BLaER1 treated with 17β-estradiol and CSF1 and Interleukin-3, amounts not matched to agents 10 nM and 100 nM (cell line): Measurements from ENCODE around the gene RMRP.

Experiments used
- H3K27ac ChIP-seq, 11 experiments: shearing (Covaris generic); formaldehyde crosslinking; 2 replicates each; pipeline ENCODE4 v1.8.1; 2022
- H3K27me3 ChIP-seq, 11 experiments: shearing (Covaris generic); formaldehyde crosslinking; 2 replicates each; pipeline ENCODE4 v1.8.1; 2022
- H3K36me3 ChIP-seq, 11 experiments: shearing (Covaris generic); formaldehyde crosslinking; 2 replicates each; pipeline ENCODE4 v1.8.1; 2022
- H3K4me1 ChIP-seq, 10 experiments: shearing (Covaris generic); formaldehyde crosslinking; 2 replicates each; pipeline ENCODE4 v1.8.1; 2022
- H3K4me2 ChIP-seq, 11 experiments: shearing (Covaris generic); formaldehyde crosslinking; 2 replicates each; pipeline ENCODE4 v1.8.1; 2022
- H3K4me3 ChIP-seq, 10 experiments: shearing (Covaris generic); formaldehyde crosslinking; 2 replicates each; pipeline ENCODE4 v1.8.1; 2022
- H3K9ac ChIP-seq, 11 experiments: shearing (Covaris generic); formaldehyde crosslinking; 2 replicates each; pipeline ENCODE4 v1.8.1; 2022
- H3K9me3 ChIP-seq, 11 experiments: shearing (Covaris generic); formaldehyde crosslinking; replicated peaks in 1 of 11; 2 replicates each; pipeline ENCODE4 v1.8.1; 2022
- H4K20me1 ChIP-seq, 11 experiments: shearing (Covaris generic); formaldehyde crosslinking; 2 replicates each; pipeline ENCODE4 v1.8.1; 2022
- Cebpa-rat ChIP-seq, 11 experiments: shearing (Covaris generic); IDR thresholded peaks; 2 replicates each; pipeline ENCODE4 v1.8.1; 2022

The RMRP gene

DNA sequence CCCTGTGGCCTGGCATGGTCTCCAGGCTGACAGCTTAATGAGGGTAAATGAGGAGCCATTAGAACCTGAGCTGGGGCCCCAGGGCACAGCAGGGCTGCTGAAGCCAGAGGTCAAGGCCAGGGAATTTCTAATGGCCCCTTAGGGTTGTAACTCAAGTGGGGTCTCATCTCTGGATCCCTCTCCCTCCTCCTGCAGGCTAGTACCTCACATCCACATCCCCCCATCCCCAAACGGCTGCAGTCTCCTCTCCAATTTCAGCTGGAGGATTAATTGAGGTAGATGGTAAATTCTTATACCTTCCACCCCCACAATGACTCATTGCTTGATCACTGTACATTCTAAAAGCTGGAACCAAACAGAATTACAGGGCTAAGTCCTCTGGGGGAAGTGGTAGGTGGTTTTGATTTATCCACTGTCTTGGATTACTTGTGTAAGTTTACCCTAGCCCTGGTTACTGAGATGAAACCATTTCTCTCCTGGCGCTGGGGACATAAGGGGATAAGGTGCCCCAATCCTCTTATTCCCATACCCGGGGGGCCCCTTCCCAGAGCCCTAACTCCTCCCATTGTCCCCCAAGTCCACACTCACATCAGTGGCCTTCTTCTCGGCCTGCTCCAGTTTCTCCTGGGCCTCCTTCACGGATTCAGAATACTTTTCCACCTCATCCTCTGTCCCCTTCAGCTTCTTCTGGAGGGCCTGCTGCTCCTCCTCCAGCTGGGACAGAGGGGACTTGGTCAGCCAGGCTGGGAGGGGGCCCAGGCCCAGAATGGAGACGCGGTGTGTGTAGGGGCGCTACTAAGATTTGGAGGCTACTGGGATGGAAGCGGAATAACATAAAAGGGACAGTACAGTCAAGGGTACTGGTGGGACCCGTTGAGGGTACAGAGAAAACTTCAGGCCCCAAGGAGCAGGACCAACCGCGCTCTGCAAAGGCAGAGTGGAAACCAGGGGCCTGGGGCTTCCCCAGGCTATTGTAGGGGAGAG is 31.0 kb upstream of the RMRP start:
- H3K4me1 ChIP-seq, result peaks cover 39 to 51% (median 48%) of the 10 kb centered on the region in 10 experiments
- peak overlapping the region; percentile 78 to 99 (median 96) for H3K4me2 ChIP-seq
- no peaks in the 10 kb centered on the region for H3K9me3 ChIP-seq
- peak overlapping the region in 10 of 11 experiments; percentile 20 to 87 (median 82); a peak in 18 of 22 replicates for H3K27ac ChIP-seq
- no peaks in the 10 kb centered on the region for H4K20me1 ChIP-seq
- peaks cover 12 to 25% (median 19%) of the 10 kb centered on the region in 11 experiments; a peak in 19 of 22 replicates for H3K36me3 ChIP-seq
- peak overlapping the region; percentile 31 to 86 (median 83); a peak in 18 of 22 replicates for H3K9ac ChIP-seq
- peak overlapping the region in 9 of 10 experiments; percentile 61 to 81 (median 69); a peak in 14 of 20 replicates for H3K4me3 ChIP-seq
- TF ChIP-seq Cebpa-rat (IDR thresholded peaks at IDR 0.05), result no peak
- no peaks in the 10 kb centered on the region for H3K27me3 ChIP-seq

DNA sequence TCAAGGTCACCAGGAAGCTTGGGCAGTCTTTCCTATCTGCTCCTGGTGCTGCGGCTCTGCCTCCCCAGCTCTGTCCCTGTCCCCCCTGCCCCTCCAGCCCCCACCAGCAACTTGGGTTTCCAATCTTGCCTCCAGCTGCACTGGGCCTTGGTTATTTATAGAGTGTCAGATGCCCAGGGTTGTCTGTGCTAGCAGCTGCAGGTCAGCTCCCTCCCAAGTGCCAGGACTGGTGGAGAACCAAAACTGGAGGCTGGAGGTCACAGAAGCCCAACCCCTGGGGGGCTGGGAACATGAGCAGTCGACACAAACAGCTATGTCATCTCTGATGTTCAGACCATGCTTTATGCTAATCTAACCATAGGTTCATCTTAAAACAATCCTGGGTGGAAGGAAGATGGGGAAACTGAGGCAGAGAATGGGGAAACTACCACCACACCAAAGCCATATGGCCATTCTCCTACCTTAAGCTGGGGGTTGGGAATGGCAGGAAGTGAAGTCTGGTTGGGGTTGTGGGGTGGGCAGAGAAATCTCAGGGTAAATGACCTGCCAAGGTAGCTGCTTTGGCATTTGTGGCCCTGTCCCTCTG is 30.2 kb upstream of the RMRP start:
- H3K9me3 ChIP-seq, result no peaks in the 10 kb centered on the region
- H3K27ac ChIP-seq, result peak overlapping the region in 5 of 11 experiments; percentile 13 to 84 (median 29); a peak in 7 of 22 replicates
- H3K27me3 ChIP-seq, result no peaks in the 10 kb centered on the region
- H4K20me1 ChIP-seq, result no peaks in the 10 kb centered on the region
- peaks cover 16 to 33% (median 26%) of the 10 kb centered on the region in 11 experiments; a peak in 19 of 22 replicates for H3K36me3 ChIP-seq
- no peak for TF ChIP-seq Cebpa-rat (IDR thresholded peaks at IDR 0.05)
- peak overlapping the region in 2 of 11 experiments; percentile 79 to 83; a peak in 2 of 22 replicates for H3K9ac ChIP-seq
- peak overlapping the region; percentile 78 to 99 (median 96) for H3K4me2 ChIP-seq
- peak overlapping the region in 1 of 10 experiments; percentile 61; a peak in 1 of 20 replicates for H3K4me3 ChIP-seq
- H3K4me1 ChIP-seq, result peaks cover 39 to 57% (median 48%) of the 10 kb centered on the region in 10 experiments

DNA sequence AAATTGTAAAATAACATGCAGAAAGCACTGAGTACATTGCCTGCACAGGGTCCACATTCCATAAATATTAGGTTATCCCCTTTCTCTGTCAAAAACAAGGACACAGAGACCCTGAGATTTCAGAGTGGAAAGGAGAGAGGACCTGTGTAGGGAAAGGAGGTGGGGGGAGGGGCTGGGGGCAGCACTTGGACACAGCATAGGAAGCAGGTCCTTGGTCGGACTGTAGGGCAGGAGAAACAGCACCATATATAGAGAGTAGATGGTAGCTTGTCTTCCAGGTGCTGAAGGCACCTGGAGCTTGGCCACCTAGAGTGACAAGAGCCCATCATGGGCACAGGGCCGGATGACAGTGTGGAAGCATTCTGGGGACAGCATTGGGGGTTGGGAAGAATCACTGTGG is 29.5 kb upstream of the RMRP start:
- peaks cover 21 to 40% (median 30%) of the 10 kb centered on the region in 11 experiments; a peak in 20 of 22 replicates for H3K36me3 ChIP-seq
- no peaks in the 10 kb centered on the region; a peak in 1 of 22 replicates for H4K20me1 ChIP-seq
- H3K9ac ChIP-seq, result no peak overlapping the region
- H3K4me1 ChIP-seq, result peaks cover 39 to 57% (median 48%) of the 10 kb centered on the region in 10 experiments
- peak overlapping the region; percentile 78 to 99 (median 96); a peak in 21 of 22 replicates for H3K4me2 ChIP-seq
- no peak overlapping the region for H3K27ac ChIP-seq
- H3K9me3 ChIP-seq, result no peaks in the 10 kb centered on the region
- H3K27me3 ChIP-seq, result no peaks in the 10 kb centered on the region
- no peak for TF ChIP-seq Cebpa-rat (IDR thresholded peaks at IDR 0.05)
- no peak overlapping the region for H3K4me3 ChIP-seq

DNA sequence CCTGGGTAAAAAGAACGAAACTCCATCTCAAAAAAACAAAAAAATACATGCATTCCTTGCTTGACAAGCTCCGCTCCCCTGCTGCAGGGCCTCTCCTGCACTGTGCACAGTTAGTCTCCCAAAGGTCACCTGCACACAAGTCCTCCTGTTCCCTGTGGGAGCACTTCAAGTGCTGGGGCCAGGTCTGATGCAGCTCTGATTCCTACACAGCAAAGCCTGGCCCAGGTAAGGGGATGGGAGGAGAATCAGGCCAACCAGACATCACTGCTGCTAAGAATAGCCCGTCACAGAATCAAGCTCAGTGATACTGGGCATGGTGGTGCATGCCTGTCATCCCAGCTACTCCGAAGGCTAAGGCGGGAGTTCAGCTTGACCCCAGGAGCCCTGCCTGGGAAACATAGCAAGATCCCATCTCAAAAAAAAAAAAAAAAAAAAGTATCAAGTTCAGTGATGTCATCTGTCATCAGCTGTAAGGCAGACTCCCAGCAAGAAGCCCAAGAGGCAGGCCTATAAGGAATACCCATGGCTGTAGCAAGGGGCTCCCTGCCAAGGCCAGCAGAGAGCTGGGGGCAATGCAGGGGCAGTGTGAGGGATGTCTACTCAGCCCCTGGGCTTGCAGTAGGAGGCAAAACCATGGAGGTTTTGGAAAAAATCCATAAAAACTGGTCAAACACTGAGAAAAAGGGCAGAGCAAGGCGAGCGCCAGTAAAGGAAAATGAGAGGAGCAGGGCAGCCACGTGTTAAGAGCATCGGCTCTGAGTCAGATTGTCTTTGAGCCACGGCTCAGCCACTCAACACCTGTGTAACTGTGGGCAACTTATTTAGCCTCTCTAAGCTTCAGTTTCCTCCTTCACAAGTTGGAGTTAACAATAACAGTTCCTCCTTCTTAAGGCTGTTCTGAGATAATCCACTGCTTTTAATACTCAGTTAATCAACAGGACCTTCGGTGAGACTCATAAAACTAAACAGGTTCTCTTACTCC is 28.7 kb upstream of the RMRP start:
- TF ChIP-seq Cebpa-rat (IDR thresholded peaks at IDR 0.05), result no peak
- Histone ChIP-seq H3K4me2 (peak overlapping the region in 8 of 11 experiments; percentile 3 to 97 (median 96); a peak in 10 of 22 replicates), H3K9ac (no peak overlapping the region; a peak in 1 of 22 replicates), H3K4me1 (peaks cover 35 to 53% (median 44%) of the 10 kb centered on the region in 10 experiments), H3K36me3 (peaks cover 21 to 43% (median 30%) of the 10 kb centered on the region in 11 experiments; a peak in 20 of 22 replicates), H4K20me1 (no peaks in the 10 kb centered on the region; a peak in 1 of 22 replicates), H3K9me3 (no peaks in the 10 kb centered on the region), H3K27me3 (no peaks in the 10 kb centered on the region), H3K27ac (no peak overlapping the region), H3K4me3 (no peak overlapping the region)

DNA sequence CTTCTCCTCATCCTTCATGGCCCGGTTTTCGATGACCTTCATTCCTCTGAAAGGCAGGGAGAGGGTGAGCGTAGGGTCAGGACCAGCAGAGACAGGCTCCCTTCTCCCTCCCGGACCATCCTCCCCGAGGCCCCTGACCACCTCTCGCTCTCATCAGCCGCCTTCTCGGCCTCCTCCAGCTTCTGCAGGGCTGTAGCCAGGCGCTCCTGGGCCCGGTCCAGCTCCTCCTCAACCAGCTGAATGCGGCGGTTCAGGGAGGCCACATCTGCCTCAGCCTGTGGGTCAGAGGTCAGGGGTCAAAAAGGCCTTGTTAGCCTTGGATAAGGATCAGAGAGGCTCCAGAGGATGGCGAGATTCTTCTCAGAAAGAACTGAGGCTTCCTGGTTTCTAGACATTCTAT is 27.7 kb upstream of the RMRP start:
- Histone ChIP-seq H3K27me3 (no peaks in the 10 kb centered on the region), H3K9me3 (no peaks in the 10 kb centered on the region), H3K36me3 (peaks cover 21 to 43% (median 30%) of the 10 kb centered on the region in 11 experiments; a peak in 20 of 22 replicates), H3K9ac (peak overlapping the region in 1 of 11 experiments; percentile 5; a peak in 1 of 22 replicates), H3K4me1 (peaks cover 36 to 50% (median 40%) of the 10 kb centered on the region in 10 experiments), H3K27ac (no peak overlapping the region), H3K4me3 (no peak overlapping the region), H3K4me2 (no peak overlapping the region), H4K20me1 (no peaks in the 10 kb centered on the region; a peak in 3 of 22 replicates)
- TF ChIP-seq Cebpa-rat (IDR thresholded peaks at IDR 0.05), result no peak

DNA sequence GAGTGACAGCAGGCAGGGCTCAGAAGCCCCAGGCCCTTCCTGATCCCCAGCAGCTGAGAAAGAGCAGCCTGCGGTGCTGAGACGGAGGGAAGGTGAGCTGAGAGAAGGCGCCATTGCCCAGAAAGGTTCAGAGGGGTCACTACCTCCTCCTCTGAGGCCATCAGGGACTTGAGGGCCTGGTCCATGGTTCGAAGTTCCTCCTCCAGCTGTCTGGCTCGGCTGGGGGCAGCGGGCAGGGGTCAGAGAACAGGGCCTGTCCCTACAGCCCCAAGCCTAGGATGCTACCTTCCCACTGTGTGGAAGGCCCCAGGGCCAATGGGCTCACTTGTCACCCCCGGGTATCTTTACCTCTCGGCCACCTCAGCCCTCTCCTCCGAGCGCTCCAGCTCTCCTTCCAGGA is 27.1 kb upstream of the RMRP start:
- H3K27me3 ChIP-seq, result no peaks in the 10 kb centered on the region
- H3K4me1 ChIP-seq, result peaks cover 35 to 48% (median 38%) of the 10 kb centered on the region in 10 experiments
- H3K9ac ChIP-seq, result peak overlapping the region in 1 of 11 experiments; percentile 9; a peak in 1 of 22 replicates
- no peak overlapping the region for H3K27ac ChIP-seq
- H3K9me3 ChIP-seq, result no peaks in the 10 kb centered on the region
- no peak overlapping the region for H3K4me2 ChIP-seq
- TF ChIP-seq Cebpa-rat (IDR thresholded peaks at IDR 0.05), result no peak
- no peak overlapping the region for H3K4me3 ChIP-seq
- H4K20me1 ChIP-seq, result peaks cover 0 to 5% (median 0%) of the 10 kb centered on the region in 11 experiments; a peak in 3 of 22 replicates
- H3K36me3 ChIP-seq, result peaks cover 21 to 43% (median 30%) of the 10 kb centered on the region in 11 experiments; a peak in 20 of 22 replicates

DNA sequence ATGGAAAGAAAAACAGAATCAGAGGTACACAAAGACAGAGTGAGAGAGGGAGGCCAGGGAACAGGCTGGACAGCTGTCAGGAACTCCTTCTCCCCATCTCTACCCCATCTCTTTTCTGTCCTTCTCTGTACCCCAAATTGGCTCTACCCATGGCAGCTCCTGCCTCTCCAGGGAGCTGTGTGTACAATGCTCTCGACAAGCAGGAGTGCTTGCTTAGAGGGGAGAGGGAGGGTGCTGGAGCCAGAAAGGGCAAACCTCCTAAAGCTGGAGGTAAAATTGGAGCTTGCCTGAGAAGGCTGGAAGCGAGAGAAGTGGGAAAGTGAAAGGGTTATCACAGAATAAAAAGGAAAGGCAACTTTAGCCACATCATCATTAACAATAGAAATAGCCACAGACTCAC is 25.5 kb upstream of the RMRP start:
- no peak overlapping the region for H3K4me2 ChIP-seq
- H3K9ac ChIP-seq, result no peak overlapping the region
- H3K36me3 ChIP-seq, result peaks cover 21 to 43% (median 30%) of the 10 kb centered on the region in 11 experiments; a peak in 20 of 22 replicates

More for the DNA sequence above, 25.5 kb upstream of the RMRP start:
- Histone ChIP-seq H4K20me1 (peaks cover 0 to 5% (median 0%) of the 10 kb centered on the region in 11 experiments; a peak in 3 of 22 replicates), H3K4me3 (no peak overlapping the region), H3K27ac (no peak overlapping the region), H3K4me1 (peaks cover 19 to 32% (median 22%) of the 10 kb centered on the region in 10 experiments), H3K9me3 (no peaks in the 10 kb centered on the region), H3K27me3 (no peaks in the 10 kb centered on the region)
- TF ChIP-seq Cebpa-rat (IDR thresholded peaks at IDR 0.05), result no peak
